GM19351 (cell line): Measurements from ENCODE around the gene OBSCN.

Source experiments
- ATAC-seq: cut with Tn5 transposase; IDR thresholded peaks from one replicate; pipeline ENCODE4 v1.9.1; 2021; ENCODE audit warnings: mild to moderate bottlenecking, moderate library complexity; ENCODE audit not compliant: unreplicated experiment

The OBSCN gene

DNA sequence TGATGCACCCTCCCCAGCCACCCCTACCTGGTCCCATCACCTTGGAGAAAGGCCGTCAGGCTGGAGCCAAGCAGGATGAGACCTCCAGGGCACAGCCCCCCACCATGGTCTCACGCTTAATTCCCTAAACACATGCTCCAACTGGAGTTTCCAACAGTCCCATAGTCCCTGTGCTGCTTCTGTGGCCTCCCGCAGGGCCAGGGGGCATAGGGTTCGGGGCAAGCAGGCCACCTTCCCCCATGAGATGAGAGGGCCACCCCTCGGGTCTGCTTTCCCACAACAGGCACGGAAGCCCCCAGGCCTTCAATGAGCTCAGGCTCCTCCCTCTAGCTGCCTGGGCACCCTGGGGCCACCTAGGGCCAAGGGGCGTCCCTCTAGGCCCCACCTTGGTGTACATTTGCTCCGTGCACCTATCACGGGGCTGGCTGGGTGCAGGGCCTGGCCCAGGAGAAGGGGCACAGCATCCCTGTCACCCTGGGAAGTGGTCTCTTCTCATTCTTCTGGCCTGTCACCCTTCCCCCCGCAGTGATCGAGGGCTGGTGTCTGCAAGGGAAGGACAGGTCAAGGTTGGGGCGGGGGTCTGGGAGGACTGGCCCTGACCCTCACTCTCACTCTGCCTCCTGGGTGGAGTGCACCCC, 156.3 kb downstream of the OBSCN start:
- no peak for ATAC-seq

GRCh38 chr1:228364706-228365213, 156.9 kb downstream of the OBSCN start:
- ATAC-seq, result no peak

DNA sequence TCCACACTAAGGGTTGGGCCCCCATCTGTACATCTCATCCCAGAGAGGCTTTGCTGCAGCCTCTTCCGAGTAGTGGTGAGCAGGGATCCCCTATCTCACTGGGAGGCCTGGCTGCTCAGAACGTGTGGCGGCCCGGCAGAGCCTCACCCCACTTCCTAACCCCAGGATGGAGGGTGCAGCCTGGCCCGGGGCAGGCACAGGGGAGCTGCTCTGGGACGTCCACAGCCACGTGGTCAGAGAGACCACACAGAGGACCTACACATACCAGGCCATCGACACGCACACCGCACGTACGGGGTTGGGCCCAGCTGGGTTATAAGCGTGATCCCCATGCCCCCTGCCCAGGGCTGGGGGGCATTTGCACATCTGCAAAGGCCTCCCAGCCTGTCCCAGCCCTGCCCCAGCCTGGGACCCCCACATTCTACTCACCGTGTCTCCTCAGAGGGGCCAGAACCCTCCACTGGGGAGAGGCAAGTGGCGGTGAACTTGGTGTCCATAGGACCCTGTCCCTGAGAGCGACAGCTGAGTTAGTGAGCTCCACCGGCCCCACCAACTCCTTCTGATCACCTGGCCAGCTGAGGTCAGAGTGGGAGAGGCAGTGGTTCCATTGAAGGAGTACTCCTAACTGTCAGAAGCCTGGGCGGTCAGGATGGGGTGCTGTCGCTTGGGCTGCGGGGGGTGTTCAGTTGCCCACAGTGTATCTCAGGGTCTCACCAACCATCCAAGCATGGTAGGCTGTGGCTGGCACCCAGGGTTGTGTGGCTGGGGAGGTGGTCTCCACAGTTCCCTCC, 157.6 kb downstream of the OBSCN start:
- no peak for ATAC-seq

GRCh38 chr1:228366062-228366865, 158.4 kb downstream of the OBSCN start:
- no peak for ATAC-seq

DNA sequence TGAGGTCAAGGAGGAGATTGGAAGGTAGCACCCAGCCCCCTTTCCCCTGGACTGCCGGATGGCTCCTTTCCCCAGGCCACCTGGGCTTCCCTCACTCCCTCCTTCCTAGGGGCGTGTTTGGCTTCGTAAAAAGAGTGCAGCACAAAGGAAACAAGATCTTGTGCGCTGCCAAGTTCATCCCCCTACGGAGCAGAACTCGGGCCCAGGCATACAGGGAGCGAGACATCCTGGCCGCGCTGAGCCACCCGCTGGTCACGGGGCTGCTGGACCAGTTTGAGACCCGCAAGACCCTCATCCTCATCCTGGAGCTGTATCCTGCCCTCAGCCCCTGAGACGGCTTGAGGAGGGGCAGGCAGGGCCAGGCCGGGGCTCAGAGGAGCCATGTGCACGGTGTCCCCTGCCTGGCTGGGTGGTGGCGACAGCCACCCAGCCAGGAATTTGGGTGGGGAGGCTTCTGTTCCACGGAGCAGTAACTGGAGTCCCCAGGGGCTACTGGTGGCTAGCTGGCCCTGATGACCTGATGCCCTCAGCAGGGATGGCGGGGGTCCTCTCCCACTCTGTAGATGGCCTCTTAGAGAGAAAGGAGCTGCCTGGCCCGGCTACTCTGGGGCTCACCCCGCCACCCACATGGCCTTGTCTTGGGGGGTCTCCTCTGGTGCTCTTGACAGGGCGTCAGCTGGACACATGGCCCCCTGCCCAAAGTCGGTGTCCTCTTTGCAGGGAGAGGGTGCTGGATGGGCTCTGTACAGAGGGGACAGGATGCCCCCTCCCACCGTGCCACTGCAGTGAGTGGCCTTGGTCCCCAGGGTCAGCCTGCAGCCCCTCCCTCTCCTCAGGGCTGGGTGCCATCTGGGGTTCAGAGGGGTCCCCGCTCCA, 159.3 kb downstream of the OBSCN start:
- no peak for ATAC-seq

- peak; percentile 48 for ATAC-seq
Observed at GRCh38 chr1:228367798-228368791, 160.3 kb downstream of the OBSCN start.

- ATAC-seq, result no peak
Observed at GRCh38 chr1:228368801-228369607, 161.2 kb downstream of the OBSCN start.

DNA sequence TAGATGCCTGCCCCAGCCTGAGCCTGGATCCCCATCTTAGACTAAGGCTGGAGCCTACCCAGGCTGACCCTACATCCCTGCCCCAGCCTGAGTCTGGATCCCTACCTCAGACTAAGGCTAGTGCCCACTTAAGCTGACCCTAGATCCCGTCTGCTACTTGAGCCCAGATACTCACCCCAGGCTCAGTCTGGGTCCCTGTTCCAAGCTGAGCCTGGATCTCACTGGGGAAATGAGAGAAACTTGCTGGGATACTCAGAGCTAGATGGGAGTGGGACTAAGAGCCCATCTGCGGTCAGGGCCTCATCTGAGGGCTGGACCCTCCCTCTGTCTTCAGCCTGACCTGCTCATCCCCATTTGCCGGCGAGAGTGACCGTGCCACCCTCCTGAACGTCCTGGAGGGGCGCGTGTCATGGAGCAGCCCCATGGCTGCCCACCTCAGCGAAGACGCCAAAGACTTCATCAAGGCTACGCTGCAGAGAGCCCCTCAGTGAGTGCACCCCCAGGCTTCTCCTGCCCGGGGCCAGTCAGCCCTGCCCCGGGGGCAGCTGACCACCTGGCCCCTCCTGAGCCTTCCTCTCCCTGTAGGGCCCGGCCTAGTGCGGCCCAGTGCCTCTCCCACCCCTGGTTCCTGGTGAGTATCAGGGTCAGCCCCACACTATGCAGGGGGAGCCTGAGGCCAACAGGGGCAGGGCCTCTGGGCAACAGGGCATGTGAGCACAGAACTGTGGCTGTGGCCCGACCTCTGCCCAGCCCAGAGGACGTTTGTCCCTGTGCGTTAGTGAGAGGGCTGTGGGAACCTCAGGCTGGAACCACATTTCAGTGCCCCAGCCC, 162.0 kb downstream of the OBSCN start:
- no peak for ATAC-seq

DNA sequence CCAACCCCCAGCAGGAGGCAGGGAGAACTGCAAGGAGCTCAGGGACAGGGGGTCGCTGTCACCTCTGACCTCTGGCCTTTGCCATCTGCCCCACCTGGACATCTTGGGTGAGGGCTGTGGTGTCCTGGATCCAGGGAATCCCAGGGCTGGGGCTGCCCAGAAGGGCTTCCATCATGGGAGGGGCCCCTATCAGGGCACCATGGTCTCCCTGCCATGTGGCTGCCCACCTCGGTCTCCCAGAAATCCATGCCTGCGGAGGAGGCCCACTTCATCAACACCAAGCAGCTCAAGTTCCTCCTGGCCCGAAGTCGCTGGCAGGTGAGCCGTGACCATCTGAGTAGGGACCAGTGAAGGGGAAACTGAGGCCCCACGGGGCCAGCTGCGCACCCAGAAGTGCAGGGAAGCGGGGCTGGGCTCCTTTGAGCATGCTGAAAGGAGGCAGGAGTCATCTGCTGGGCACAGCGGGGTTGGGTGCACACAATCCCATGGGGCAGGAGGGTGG, 162.6 kb downstream of the OBSCN start:
- no peak for ATAC-seq

GRCh38 chr1:228370941-228371740, 163.3 kb downstream of the OBSCN start:
- ATAC-seq, result no peak

DNA sequence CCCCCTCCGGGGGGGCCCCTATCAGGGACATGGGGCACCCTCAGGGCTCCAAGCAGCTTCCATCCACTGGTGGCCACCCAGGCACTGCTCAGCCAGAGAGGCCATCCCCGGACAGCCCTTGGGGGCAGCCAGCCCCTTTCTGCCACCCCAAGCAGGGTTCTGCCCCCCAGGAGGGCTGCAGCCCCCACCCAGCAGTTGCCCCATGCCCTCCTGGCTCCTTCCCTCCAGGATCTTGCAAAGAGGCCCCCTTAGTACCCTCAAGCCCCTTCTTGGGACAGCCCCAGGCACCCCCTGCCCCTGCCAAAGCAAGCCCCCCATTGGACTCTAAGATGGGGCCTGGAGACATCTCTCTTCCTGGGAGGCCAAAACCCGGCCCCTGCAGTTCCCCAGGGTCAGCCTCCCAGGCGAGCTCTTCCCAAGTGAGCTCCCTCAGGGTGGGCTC, 163.9 kb downstream of the OBSCN start:
- ATAC-seq, result no peak

DNA sequence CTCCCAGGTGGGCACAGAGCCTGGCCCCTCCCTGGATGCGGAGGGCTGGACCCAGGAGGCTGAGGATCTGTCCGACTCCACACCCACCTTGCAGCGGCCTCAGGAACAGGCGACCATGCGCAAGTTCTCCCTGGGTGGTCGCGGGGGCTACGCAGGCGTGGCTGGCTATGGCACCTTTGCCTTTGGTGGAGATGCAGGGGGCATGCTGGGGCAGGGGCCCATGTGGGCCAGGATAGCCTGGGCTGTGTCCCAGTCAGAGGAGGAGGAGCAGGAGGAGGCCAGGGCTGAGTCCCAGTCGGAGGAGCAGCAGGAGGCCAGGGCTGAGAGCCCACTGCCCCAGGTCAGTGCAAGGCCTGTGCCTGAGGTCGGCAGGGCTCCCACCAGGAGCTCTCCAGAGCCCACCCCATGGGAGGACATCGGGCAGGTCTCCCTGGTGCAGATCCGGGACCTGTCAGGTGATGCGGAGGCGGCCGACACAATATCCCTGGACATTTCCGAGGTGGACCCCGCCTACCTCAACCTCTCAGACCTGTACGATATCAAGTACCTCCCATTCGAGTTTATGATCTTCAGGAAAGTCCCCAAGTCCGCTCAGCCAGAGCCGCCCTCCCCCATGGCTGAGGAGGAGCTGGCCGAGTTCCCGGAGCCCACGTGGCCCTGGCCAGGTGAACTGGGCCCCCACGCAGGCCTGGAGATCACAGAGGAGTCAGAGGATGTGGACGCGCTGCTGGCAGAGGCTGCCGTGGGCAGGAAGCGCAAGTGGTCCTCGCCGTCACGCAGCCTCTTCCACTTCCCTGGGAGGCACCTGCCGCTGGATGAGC, 164.5 kb downstream of the OBSCN start:
- no peak for ATAC-seq

DNA sequence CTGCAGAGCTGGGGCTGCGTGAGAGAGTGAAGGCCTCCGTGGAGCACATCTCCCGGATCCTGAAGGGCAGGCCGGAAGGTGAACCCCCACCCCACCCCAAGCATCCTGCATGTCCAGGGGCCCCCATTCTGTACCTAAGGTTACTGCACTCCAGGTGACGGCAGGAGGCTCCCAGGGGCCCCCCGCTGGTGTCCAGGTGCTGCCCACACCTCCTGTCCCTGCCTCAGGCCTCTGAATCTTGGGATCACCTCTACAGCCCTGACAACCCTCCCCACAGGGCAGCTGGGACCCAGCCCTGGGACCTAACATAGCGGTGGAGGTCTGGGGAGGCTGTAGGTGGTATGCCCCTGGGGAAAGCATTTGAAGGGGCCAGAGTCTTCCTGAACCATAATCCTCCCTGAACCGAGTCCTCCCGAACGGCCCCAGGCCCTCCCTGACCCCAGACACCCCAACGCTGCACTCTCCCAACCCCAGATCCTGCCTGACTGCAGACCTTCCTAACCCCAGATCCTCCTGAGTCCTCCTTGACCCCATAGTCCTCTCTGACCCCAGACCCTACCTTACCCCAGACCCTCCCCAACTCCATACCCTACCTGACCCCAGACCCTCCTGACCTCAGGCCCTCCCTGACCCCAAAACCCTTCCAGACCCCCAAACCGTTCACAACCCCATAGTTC, 165.3 kb downstream of the OBSCN start:
- ATAC-seq, result no peak

- ATAC-seq, result no peak
Observed at GRCh38 chr1:228373681-228374571, 166.1 kb downstream of the OBSCN start.
